HepG2 (cell line): ENCODE measurements around the gene COPS7A. TPM values are rescaled to one million over a fixed set of nuclear protein-coding genes. Genes with fewer than 3 reads are reported as not detected.

Experiments used
- ATAC-seq: fragments of 200-7000 bp; cut with Tn5 transposase; 3 replicates; pipeline ENCODE4 v1.9.1; 2020; ENCODE audit warnings: mild to moderate bottlenecking, moderate library complexity
- Bru-seq: library from RNA; stranded (reverse); fragments of 400-500 nt; gene quantifications from one replicate; lab custom pipeline; 2021; lab: Mats Ljungman, UMichigan
- BruChase-seq, 2 experiments: library from RNA; stranded (reverse); fragments of 400-500 nt; gene quantifications; one replicate each; lab custom pipeline; 2021; lab: Mats Ljungman, UMichigan
- BruUV-seq: library from RNA; stranded (reverse); fragments of 400-500 nt; replicated peaks from 2 replicates; lab custom pipeline; 2021; lab: Mats Ljungman, UMichigan
- CTCF ChIA-PET: fragments of 300-600 bp; formaldehyde crosslinking; extraction: SDS; loops from one replicate; lab custom pipeline; 2021; ENCODE audit warnings: low total read pairs, inconsistent platforms, low intra/inter-chr PET ratio; lab: Yijun Ruan, JAX
- POLR2A ChIA-PET: fragments of 350-600 bp; sonication (Branson Sonifier 250); formaldehyde crosslinking; loops from one replicate; lab custom pipeline; 2020; ENCODE audit warnings: antibody characterized with exemption, inconsistent platforms; lab: Yijun Ruan, JAX
- DNase-seq: peaks from one replicate; pipeline ENCODE4 v3.0.0-alpha.2; 2015; ENCODE audit warnings: low spot score
- FAIRE-seq: peaks from 3 replicates; lab custom pipeline; 2011; peaks lifted over from hg19 to GRCh38; lab: Jason Lieb, UNC
- H2AFZ ChIP-seq: one replicate; pipeline ENCODE4 v1.6.1; 2011; ENCODE audit warnings: low read length, inconsistent platforms
- H3K27ac ChIP-seq: fragments of 300-600 bp; 3 replicates; pipeline ENCODE4 v1.8.0; 2011; ENCODE audit warnings: mixed run types, mild to moderate bottlenecking, mixed read lengths, low read length, inconsistent platforms; ENCODE audit not compliant: insufficient read depth; ENCODE audit errors: extremely low read length
- H3K27me3 ChIP-seq, 2 experiments: fragments of 200-600 bp in 1 of 2; 2 replicates in 1 of 2; 3 replicates in 1 of 2; pipeline versions ENCODE4 v1.6.0 to v1.8.0; 2011; ENCODE audit warnings: low read length in 2 of 2, mild to moderate bottlenecking in 2 of 2, moderate library complexity in 2 of 2, inconsistent platforms in 1 of 2; ENCODE audit not compliant: insufficient read depth in 2 of 2, control insufficient read depth in 1 of 2
- H3K36me3 ChIP-seq, 2 experiments: fragments of 200-600 bp in 1 of 2; replicated peaks in 1 of 2; 2 replicates in 1 of 2; 3 replicates in 1 of 2; pipeline versions ENCODE4 v1.5.1 to v1.8.0; 2011; ENCODE audit warnings: low read length in 2 of 2, inconsistent platforms in 1 of 2; ENCODE audit not compliant: insufficient read depth in 2 of 2, control insufficient read depth in 1 of 2
- H3K4me1 ChIP-seq: 2 replicates; pipeline ENCODE4 v1.5.1; 2012; ENCODE audit warnings: low read length, inconsistent platforms; ENCODE audit not compliant: insufficient read depth
- H3K4me2 ChIP-seq: 2 replicates; pipeline ENCODE4 v1.6.0; 2011; ENCODE audit warnings: low read depth, low read length, inconsistent platforms
- H3K4me3 ChIP-seq, 3 experiments: fragments of 200-600 bp in 1 of 3; sonication (generic), shearing (Covaris generic) in 1 of 3; replicated peaks in 1 of 3; 2 replicates each; pipeline ENCODE4 v1.5.1; 2011 to 2016; ENCODE audit warnings: low read length in 3 of 3, inconsistent platforms in 2 of 3, low read depth in 2 of 3, mild to moderate bottlenecking in 2 of 3, control low read depth in 1 of 3, mixed read lengths in 1 of 3; ENCODE audit not compliant: insufficient read depth in 1 of 3
- H3K79me2 ChIP-seq: one replicate; pipeline ENCODE4 v1.6.1; 2011; ENCODE audit warnings: low read length, inconsistent platforms; ENCODE audit not compliant: insufficient read depth
- H3K9ac ChIP-seq: 2 replicates; pipeline ENCODE4 v1.6.0; 2011; ENCODE audit warnings: mild to moderate bottlenecking, low read depth, low read length, inconsistent platforms; ENCODE audit not compliant: insufficient read depth
- H3K9me3 ChIP-seq: 2 replicates; pipeline ENCODE4 v1.5.1; 2012; ENCODE audit warnings: mild to moderate bottlenecking, low read length
- H4K20me1 ChIP-seq: 2 replicates; pipeline ENCODE4 v1.6.0; 2011; ENCODE audit warnings: inconsistent platforms, mild to moderate bottlenecking, low read length, moderate library complexity; ENCODE audit not compliant: insufficient read depth
- CBX5 ChIP-seq: sonication (generic); formaldehyde crosslinking; IDR thresholded peaks from 2 replicates; pipeline ENCODE4 v1.4.0; 2020; ENCODE audit warnings: missing genetic modification reagents, borderline replicate concordance
- EP300 ChIP-seq, 3 experiments: sonication (generic) in 1 of 3; formaldehyde crosslinking in 1 of 3; IDR thresholded peaks; 2 replicates each; pipeline versions ENCODE4 v1.5.1 to v1.6.1; 2011 to 2020; ENCODE audit warnings: low read depth in 2 of 3, low read length in 2 of 3, borderline replicate concordance in 1 of 3, improper control_type of control experiment in 1 of 3, mild to moderate bottlenecking in 1 of 3, missing genetic modification reagents in 1 of 3, moderate library complexity in 1 of 3
- FLYWCH1 ChIP-seq: sonication (generic); formaldehyde crosslinking; IDR thresholded peaks from 2 replicates; pipeline ENCODE4 v1.8.1; 2023; ENCODE audit warnings: mild to moderate bottlenecking, missing genetic modification reagents
- GABPB1 ChIP-seq: IDR thresholded peaks from 2 replicates; pipeline ENCODE4 v1.6.1; 2016; ENCODE audit warnings: mild to moderate bottlenecking, missing genetic modification reagents, moderate library complexity, missing compliant biosample characterization
- KDM4B ChIP-seq: sonication (generic); formaldehyde crosslinking; IDR thresholded peaks from 2 replicates; pipeline ENCODE4 v1.4.0; 2020; ENCODE audit warnings: missing genetic modification reagents
- MAF1 ChIP-seq: sonication (generic); formaldehyde crosslinking; IDR thresholded peaks from 2 replicates; pipeline ENCODE4 v1.5.0; 2020; ENCODE audit warnings: missing genetic modification reagents, borderline replicate concordance
- MAFK ChIP-seq, 2 experiments: IDR thresholded peaks in 1 of 2; conservative IDR thresholded peaks in 1 of 2; 2 replicates each; pipeline ENCODE4 v1.6.1; 2011; ENCODE audit warnings: improper control_type of control experiment in 2 of 2, low read length in 2 of 2
- MED8 ChIP-seq: sonication (generic); formaldehyde crosslinking; IDR thresholded peaks from 2 replicates; pipeline ENCODE4 v1.8.1; 2023; ENCODE audit warnings: mild to moderate bottlenecking, missing genetic modification reagents; ENCODE audit not compliant: insufficient replicate concordance
- PAX8 ChIP-seq: sonication (generic); formaldehyde crosslinking; IDR thresholded peaks from 2 replicates; pipeline ENCODE4 v1.8.0; 2022; ENCODE audit warnings: mild to moderate bottlenecking, missing genetic modification reagents, borderline replicate concordance
- PRMT3 ChIP-seq: sonication (generic); formaldehyde crosslinking; IDR thresholded peaks from 2 replicates; pipeline ENCODE4 v1.8.1; 2022; ENCODE audit warnings: low read depth, mild to moderate bottlenecking, moderate library complexity, missing genetic modification reagents, borderline replicate concordance
- PTBP1 ChIP-seq: fragments of 200-400 bp; formaldehyde crosslinking; IDR thresholded peaks from 2 replicates; pipeline ENCODE4 v1.6.1; 2018; ENCODE audit warnings: low read length, low read depth; ENCODE audit not compliant: poor library complexity, severe bottlenecking
- SCMH1 ChIP-seq: sonication (generic); formaldehyde crosslinking; IDR thresholded peaks from 2 replicates; pipeline ENCODE4 v1.9.0; 2021; ENCODE audit warnings: missing genetic modification reagents, mild to moderate bottlenecking, borderline replicate concordance
- ZBTB38 ChIP-seq: sonication (generic); formaldehyde crosslinking; IDR thresholded peaks from 2 replicates; pipeline ENCODE4 v1.5.1; 2020; ENCODE audit warnings: mild to moderate bottlenecking, missing genetic modification reagents
- ZFP1 ChIP-seq: IDR thresholded peaks from 2 replicates; pipeline ENCODE4 v1.6.1; 2016
- ZNF501 ChIP-seq: sonication (generic); formaldehyde crosslinking; IDR thresholded peaks from 2 replicates; pipeline ENCODE4 v1.5.1; 2020; ENCODE audit warnings: mild to moderate bottlenecking, moderate library complexity, missing genetic modification reagents
- ZNF83 ChIP-seq: sonication (generic); formaldehyde crosslinking; IDR thresholded peaks from 2 replicates; pipeline ENCODE4 v1.4.0; 2020; ENCODE audit warnings: missing genetic modification reagents, mild to moderate bottlenecking, borderline replicate concordance
- WGBS: methylation state at CpG from one replicate; pipeline ENCODE4 v1.1.6; 2017; ENCODE audit warnings: low lambda C conversion rate; 5-methylcytosine and 5-hydroxymethylcytosine counted together
- in situ Hi-C: cut with HindIII; loops from 2 replicates; pipeline ENCODE4 v1.10.0; 2017; ENCODE audit warnings: low pct_unique_long_range_greater_than_20kb; ENCODE audit not compliant: extremely low pct_ligation_motif_present
- intact Hi-C: fragments of 100-400 bp; cut with micrococcal nuclease; formaldehyde crosslinking; loops from one replicate; pipeline ENCODE4 v1.10.0; 2022; ENCODE audit not compliant: unreplicated experiment
- long read RNA-seq, 2 experiments: library from RNA in 1 of 2; library from polyadenylated mRNA in 1 of 2; stranded (forward) in 1 of 2; unstranded in 1 of 2; transcript quantifications; one replicate each; pipeline ENCODE4 v2.0.0, GENCODE V29; 2019 to 2022
- polyA minus RNA-seq, 3 experiments: library from RNA; depleted of rRNA, polyadenylated mRNA; stranded (reverse); fragments of >200 nt; gene quantifications; 2 replicates each; pipeline ENCODE4 v1.2.3, GENCODE V29; 2011; ENCODE audit warnings: low replicate concordance in 1 of 3
- polyA plus RNA-seq, 8 experiments: library from polyadenylated mRNA; depleted of rRNA in 3 of 8; stranded (reverse) in 7 of 8; unstranded in 1 of 8; fragments of >200 nt; fragmentation: Illumina TruSeq in 4 of 8; extraction: Trizol in 4 of 8; gene quantifications; 2 replicates each; pipeline versions ENCODE4 v1.2.1 to v1.2.3, GENCODE V29; 2011 to 2016; ENCODE audit warnings: low read depth in 4 of 8, missing spikeins in 1 of 8, mixed read lengths in 1 of 8; ENCODE audit not compliant: insufficient read depth in 1 of 8
- total RNA-seq, 5 experiments: library from RNA; depleted of rRNA; stranded (reverse); fragments of >200 nt; fragmentation: Illumina TruSeq; extraction: Trizol; gene quantifications; 2 replicates each; pipeline ENCODE4 v1.2.3, GENCODE V29; 2016; ENCODE audit warnings: low read depth in 1 of 5

The COPS7A gene
- total RNA-seq (2016; rRNA removed; fragmentation: Illumina TruSeq; extraction: Trizol) (38.0 and 40.0 TPM in 2 replicates), polyA plus RNA-seq (2011; rRNA removed) (71.4 and 73.6 TPM in 2 replicates), polyA minus RNA-seq (2011; rRNA and poly(A)+ RNA removed; ENCODE audit: low replicate concordance) (54.1 and 62.8 TPM in 2 replicates), Bru-seq, nascent RNA (percentile 58 among the genes with signal in this experiment), BruChase-seq, experiment 1, labeled RNA remaining after a 6-hour chase (percentile 72 among the genes with signal in this experiment), BruChase-seq, experiment 2, labeled RNA remaining after a 2-hour chase (percentile 64 among the genes with signal in this experiment)
- total RNA-seq (2016; cell fraction: cytosol; rRNA removed; fragmentation: Illumina TruSeq; extraction: Trizol; ENCODE audit: low read depth): 16.6 and 19.7 TPM in 2 replicates
- total RNA-seq (2016; cell fraction: insoluble cytoplasmic fraction; rRNA removed; fragmentation: Illumina TruSeq; extraction: Trizol): 38.4 and 43.8 TPM in 2 replicates
- 33.7 and 38.9 TPM in 2 replicates for total RNA-seq (2016; cell fraction: membrane; rRNA removed; fragmentation: Illumina TruSeq; extraction: Trizol)
- total RNA-seq (2016; cell fraction: nucleus; rRNA removed; fragmentation: Illumina TruSeq; extraction: Trizol): 20.4 and 24.9 TPM in 2 replicates
- 68.4 and 72.5 TPM in 2 replicates for polyA plus RNA-seq (2011; cell fraction: cytosol; rRNA removed)
- 96.7 and 97.8 TPM in 2 replicates for polyA plus RNA-seq (2011; cell fraction: nucleus; rRNA removed)
- 27.8 and 28.6 TPM in 2 replicates for polyA plus RNA-seq (2012)
- polyA plus RNA-seq (2016; cell fraction: cytosol; fragmentation: Illumina TruSeq; extraction: Trizol; ENCODE audit: low read depth): 16.8 and 17.8 TPM in 2 replicates
- 43.9 and 53.4 TPM in 2 replicates for polyA plus RNA-seq (2016; cell fraction: insoluble cytoplasmic fraction; fragmentation: Illumina TruSeq; extraction: Trizol; ENCODE audit: low read depth)
- 27.8 and 32.9 TPM in 2 replicates for polyA plus RNA-seq (2016; cell fraction: membrane; fragmentation: Illumina TruSeq; extraction: Trizol; ENCODE audit: low read depth)
- 43.1 and 49.0 TPM in 2 replicates for polyA plus RNA-seq (2016; cell fraction: nucleus; fragmentation: Illumina TruSeq; extraction: Trizol; ENCODE audit: insufficient read depth, low read depth)
- polyA minus RNA-seq (2011; cell fraction: cytosol; rRNA and poly(A)+ RNA removed): 14.6 and 16.3 TPM in 2 replicates
- polyA minus RNA-seq (2011; cell fraction: nucleus; rRNA and poly(A)+ RNA removed): 9.7 and 12.6 TPM in 2 replicates
- long read RNA-seq, experiment 1, transcript COPS7A-210 (8 exons, 1,832 nt): minor isoform, 8 of 85 reads
- long read RNA-seq, experiment 1, transcript COPS7A-215 (8 exons, 2,127 nt): major isoform, 50 of 85 reads
- long read RNA-seq, experiment 1, transcript COPS7A-204 (7 exons, 2,034 nt): minor isoform, 8 of 85 reads
- long read RNA-seq, experiment 1, partial matches to known transcripts: 9 of 85 reads
- long read RNA-seq, experiment 1, other reads (novel, unspliced or antisense): 5 of 85 reads
- long read RNA-seq, experiment 2, transcript COPS7A-204 (7 exons, 2,034 nt): minor isoform, 8 of 72 reads
- long read RNA-seq, experiment 2, transcript COPS7A-201 (8 exons, 1,721 nt): minor isoform, 6 of 72 reads
- long read RNA-seq, experiment 2, transcript COPS7A-215 (8 exons, 2,127 nt): major isoform, 24 of 72 reads
- long read RNA-seq, experiment 2, transcript COPS7A-210 (8 exons, 1,832 nt): minor isoform, 6 of 72 reads
- long read RNA-seq, experiment 2, partial matches to known transcripts: 14 of 72 reads
- long read RNA-seq, experiment 2, other reads (novel, unspliced or antisense): 13 of 72 reads

- Histone ChIP-seq H3K27me3 (no peaks in the 10 kb centered on the region), H3K4me1 (peaks cover 31% of the 10 kb centered on the region), H3K27ac (peak within 1 kb of the TSS; percentile 82), H3K36me3 (peaks cover 0 to 10% of the 10 kb centered on the region in 2 experiments; a peak in 1 of 5 replicates), H3K9me3 (no peaks in the 10 kb centered on the region), H3K9ac (peak within 1 kb of the TSS; percentile 85), H3K4me2 (peak within 1 kb of the TSS; percentile 98), H3K79me2 (peaks cover 3% of the 10 kb centered on the region), H3K4me3 (peak within 1 kb of the TSS; percentile 65 to 93 (median 74)), H4K20me1 (no peaks in the 10 kb centered on the region), H2AFZ (peak within 1 kb of the TSS; percentile 93)
- peak; percentile 97 for DNase-seq
- in situ Hi-C loops (no loop called here), intact Hi-C loops (loop anchor here (2.0 kb wide), 1 partner anchor 35 kb away; the partner anchor contains the start of gene ZNF384)
- POLR2A ChIA-PET: interaction anchor here (0.5 to 2.6 kb wide), 38 partner anchors 8 to 388 kb away, joined by 3 to 111 read pairs (median 4); partner anchors contain the start of genes CD4, CDCA3, GAPDH and LTBR
- no TSS peak for BruUV-seq
- peak; percentile 94 for FAIRE-seq
- peak; percentile 97 for ATAC-seq
- WGBS: 2% methylated on average over 37 of the region's 49 CpGs
- CTCF ChIA-PET: no interaction called here
- TF ChIP-seq MED8 (CRISPR knock-in tag) (peak; percentile 73), ZNF83 (peak; percentile 77; the same call in 1 of the 2 replicates), FLYWCH1 (CRISPR knock-in tag) (0 out of 2 replicates have a peak, but pooled peaks have one; percentile 92), CBX5 (CRISPR knock-in tag) (peak; percentile 67; the same call in 1 of the 2 replicates), PTBP1 (no peak), GABPB1 (CRISPR knock-in tag) (peak; percentile 98), EP300 (IDR thresholded peaks at IDR 0.05; ENCODE audit: low read depth in 2 of 2, low read length in 2 of 2) (peak in 1 of 2 experiments; percentile 58; a peak in 1 of 4 replicates), EP300 (CRISPR knock-in tag; IDR thresholded peaks at IDR 0.05; ENCODE audit: borderline replicate concordance) (0 out of 2 replicates have a peak, but pooled peaks have one; percentile 25), ZNF501 (CRISPR knock-in tag) (peak; percentile 86; the same call in 1 of the 2 replicates), ZBTB38 (CRISPR knock-in tag) (peak; percentile 91), KDM4B (CRISPR knock-in tag) (no peak), SCMH1 (CRISPR knock-in tag) (no peak), ZFP1 (CRISPR knock-in tag) (peak; percentile 43; the same call in 1 of the 2 replicates), PAX8 (CRISPR knock-in tag) (no peak), MAFK (conservative IDR thresholded peaks at IDR 0.05 in 1 of 2, IDR thresholded peaks at IDR 0.05 in 1 of 2; ENCODE audit: low read length in 2 of 2) (no peak), MAF1 (CRISPR knock-in tag) (0 out of 2 replicates have a peak, but pooled peaks have one; percentile 90), PRMT3 (0 out of 2 replicates have a peak, but pooled peaks have one; percentile 57)
These were observed at the start of gene COPS7A for GRCh38 chr12:6723607-6724408. Gene COPS7A, plus strand, starts transcription at chr12:6724046. Its CDS starts 611 bp downstream, at chr12:6724657.
